Coronary artery (tissue), 2 donors: ENCODE data around the gene ADAMTSL2.

Experiments used
- DNase-seq: peaks from one replicate; pipeline ENCODE4 v3.0.0-alpha.2; 2017; ENCODE audit warnings: low spot score
- H3K27ac ChIP-seq, 2 donors: fragments of 200-600 bp; sonication (generic); one replicate each; pipeline ENCODE4 v1.5.1; 2016 to 2019
- H3K4me3 ChIP-seq: fragments of 200-600 bp; sonication (generic); 2 replicates; pipeline ENCODE4 v1.5.1; 2016; ENCODE audit warnings: mild to moderate bottlenecking, moderate library complexity
- TF ChIP-seq, protein P1 (sequence below): fragments of 200-600 bp; sonication (generic); IDR thresholded peaks from one replicate; pipeline ENCODE4 v1.5.1; 2019; ENCODE audit warnings: antibody characterized with exemption

ADAMTSL2 gene

GRCh38 chr9:133572821-133573361 lies 38.4 kb downstream of the ADAMTSL2 start:
- Histone ChIP-seq H3K27ac (peak overlapping the region in 1 of 2 donors; percentile 52), H3K4me3 (peak overlapping the region; percentile 19)
- TF ChIP-seq, protein P1, sequence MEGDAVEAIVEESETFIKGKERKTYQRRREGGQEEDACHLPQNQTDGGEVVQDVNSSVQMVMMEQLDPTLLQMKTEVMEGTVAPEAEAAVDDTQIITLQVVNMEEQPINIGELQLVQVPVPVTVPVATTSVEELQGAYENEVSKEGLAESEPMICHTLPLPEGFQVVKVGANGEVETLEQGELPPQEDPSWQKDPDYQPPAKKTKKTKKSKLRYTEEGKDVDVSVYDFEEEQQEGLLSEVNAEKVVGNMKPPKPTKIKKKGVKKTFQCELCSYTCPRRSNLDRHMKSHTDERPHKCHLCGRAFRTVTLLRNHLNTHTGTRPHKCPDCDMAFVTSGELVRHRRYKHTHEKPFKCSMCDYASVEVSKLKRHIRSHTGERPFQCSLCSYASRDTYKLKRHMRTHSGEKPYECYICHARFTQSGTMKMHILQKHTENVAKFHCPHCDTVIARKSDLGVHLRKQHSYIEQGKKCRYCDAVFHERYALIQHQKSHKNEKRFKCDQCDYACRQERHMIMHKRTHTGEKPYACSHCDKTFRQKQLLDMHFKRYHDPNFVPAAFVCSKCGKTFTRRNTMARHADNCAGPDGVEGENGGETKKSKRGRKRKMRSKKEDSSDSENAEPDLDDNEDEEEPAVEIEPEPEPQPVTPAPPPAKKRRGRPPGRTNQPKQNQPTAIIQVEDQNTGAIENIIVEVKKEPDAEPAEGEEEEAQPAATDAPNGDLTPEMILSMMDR, result no peak
- no peak for DNase-seq

DNA sequence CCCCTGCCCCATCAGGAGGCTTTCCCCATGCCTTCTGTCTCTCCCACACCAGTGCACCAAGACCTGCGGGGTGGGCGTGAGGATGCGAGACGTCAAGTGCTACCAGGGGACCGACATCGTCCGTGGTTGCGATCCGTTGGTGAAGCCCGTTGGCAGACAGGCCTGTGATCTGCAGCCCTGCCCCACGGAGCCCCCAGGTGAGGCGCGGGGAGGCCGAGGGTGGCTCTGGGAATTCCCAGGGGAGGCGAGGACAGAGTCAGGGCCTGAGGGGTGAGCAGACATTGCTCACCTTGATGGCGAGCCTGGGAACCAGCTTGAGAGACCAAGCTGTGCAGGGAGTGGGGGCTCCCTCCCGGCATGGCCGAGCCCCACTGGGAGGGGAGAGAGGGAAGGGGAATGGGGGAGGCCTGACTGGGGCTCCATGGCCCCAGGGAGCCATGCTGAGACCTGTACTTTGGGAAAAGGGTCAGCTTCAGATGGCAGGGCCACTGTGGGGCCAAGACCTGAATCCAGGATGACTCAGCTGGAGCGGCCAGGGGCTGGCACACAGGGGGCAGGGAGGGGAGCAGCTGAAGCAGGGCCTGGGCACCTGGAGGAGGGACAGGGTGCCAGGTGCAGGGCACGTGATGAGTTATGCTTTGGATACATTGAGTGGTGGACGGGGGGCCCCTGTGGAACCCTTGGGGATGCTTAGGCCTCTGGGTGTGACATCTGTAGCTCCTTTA lies 39.4 kb downstream of the ADAMTSL2 start:
- Histone ChIP-seq H3K4me3 (no peak overlapping the region), H3K27ac (no peak overlapping the region)
- TF ChIP-seq, protein P1, result no peak
- DNase-seq, result no peak

GRCh38 chr9:133574771-133575170 lies 40.3 kb downstream of the ADAMTSL2 start:
- H3K27ac ChIP-seq, result no peak overlapping the region
- DNase-seq, result no peak
- no peak overlapping the region for H3K4me3 ChIP-seq
- TF ChIP-seq, protein P1, result no peak

DNA sequence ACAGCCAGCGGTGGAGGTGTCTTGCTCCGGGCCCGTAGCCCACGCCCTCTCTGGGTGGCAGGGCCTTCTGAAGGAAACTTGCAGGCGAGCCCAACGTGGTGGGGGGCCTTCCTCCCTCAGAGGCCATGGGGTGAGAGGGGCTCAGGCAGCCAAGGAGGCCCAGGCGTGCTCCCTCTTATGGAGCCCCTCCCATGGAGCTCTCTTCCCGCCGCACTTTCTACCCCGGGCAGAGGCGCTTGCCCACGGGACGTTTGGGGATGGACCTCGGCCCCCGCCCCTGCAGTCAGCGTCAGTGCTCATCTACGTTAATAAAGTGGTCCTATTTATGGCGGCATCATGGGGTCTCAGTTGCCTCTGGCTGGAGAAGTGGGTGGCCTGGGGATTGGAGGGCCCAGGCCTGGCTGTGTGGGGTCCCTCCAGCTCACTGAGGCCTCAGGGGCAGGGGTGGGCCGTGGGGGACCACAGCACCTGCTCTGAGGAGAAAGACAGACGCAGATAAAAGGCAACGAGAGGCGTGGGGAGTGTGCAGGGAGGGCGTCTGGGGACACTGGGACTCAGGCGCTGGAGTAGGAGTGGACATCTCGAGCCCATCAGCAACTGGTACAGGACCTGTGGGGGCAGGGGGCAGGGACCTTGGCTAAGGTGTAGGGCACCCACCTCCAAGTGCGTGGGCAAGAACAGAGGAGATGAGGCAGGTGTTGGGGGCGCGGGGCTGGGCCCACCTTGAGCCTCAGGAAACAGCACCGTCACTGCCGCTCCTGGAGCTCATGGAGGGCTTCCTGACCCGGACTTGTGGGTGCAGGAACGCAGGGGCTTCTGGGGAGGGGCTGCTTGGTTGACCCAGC lies 40.9 kb downstream of the ADAMTSL2 start:
- TF ChIP-seq, protein P1, result no peak
- DNase-seq, result no peak
- Histone ChIP-seq H3K27ac (no peak overlapping the region), H3K4me3 (no peak overlapping the region)

DNA sequence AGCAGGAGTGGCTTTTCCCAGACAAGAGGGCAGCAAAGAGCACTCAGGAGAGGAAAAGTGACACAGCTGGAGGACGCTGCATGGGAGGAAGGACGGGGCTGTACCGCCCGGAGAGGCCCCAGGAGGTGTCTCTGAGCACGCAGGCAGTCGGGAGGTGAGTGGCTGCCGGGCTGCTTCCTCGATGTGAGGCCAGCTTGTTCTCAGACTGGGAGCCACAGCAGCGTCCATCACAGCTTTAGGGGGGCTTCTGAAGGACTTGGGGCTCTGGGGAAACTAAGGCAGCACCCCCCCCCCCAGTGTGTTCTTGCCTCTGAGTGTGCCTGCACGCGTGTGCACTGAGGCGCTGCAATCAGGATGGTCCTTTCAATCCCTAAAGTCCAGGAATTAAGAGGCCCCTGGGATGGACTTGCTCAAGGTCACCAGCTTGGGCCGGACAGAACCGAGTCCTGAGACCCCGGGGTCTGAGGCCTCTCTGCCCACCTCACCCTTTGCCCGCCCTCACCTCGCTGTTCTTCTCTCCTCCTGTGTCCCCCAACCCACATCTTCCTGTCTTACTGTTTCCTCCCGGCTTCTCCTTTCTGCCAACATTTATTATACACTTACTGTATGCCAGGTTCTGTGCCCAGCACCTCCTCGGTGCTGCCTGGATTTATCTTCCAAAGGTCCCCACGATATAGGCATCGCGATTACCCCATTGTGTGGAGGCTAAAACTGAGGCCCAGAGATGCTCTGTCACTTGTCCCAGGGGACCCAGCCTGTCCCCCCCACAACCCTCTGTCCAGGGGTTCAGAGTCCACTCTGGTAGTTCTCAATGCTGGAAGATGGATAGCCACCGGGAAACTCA lies 41.7 kb downstream of the ADAMTSL2 start:
- DNase-seq, result no peak
- H3K4me3 ChIP-seq, result no peak overlapping the region
- H3K27ac ChIP-seq, result peak overlapping the region in 1 of 2 donors; percentile 40
- TF ChIP-seq, protein P1, result no peak

GRCh38 chr9:133576875-133577736 lies 42.6 kb downstream of the ADAMTSL2 start:
- TF ChIP-seq, protein P1, result no peak
- no peak for DNase-seq
- peak overlapping the region in 1 of 2 donors; percentile 40 for H3K27ac ChIP-seq
- H3K4me3 ChIP-seq, result peak overlapping the region; percentile 37
